GM12878 (cell line): ENCODE results near the gene IGF2R. TPM values are rescaled to one million over a fixed set of nuclear protein-coding genes. Genes with fewer than 3 reads are reported as not detected.

Source experiments
- ATF7 ChIP-seq: fragments of 450-650 bp; IDR thresholded peaks from 2 replicates; pipeline ENCODE4 v1.6.1; 2016; ENCODE audit warnings: low read depth, mild to moderate bottlenecking
- BACH1 ChIP-seq: fragments of 450-650 bp; IDR thresholded peaks from 2 replicates; pipeline ENCODE4 v1.6.1; 2017; ENCODE audit warnings: mild to moderate bottlenecking, borderline replicate concordance
- EGR1 ChIP-seq, 2 experiments: IDR thresholded peaks; 1 replicate in 1 of 2; 2 replicates in 1 of 2; pipeline ENCODE4 v1.6.1; 2011 to 2012; ENCODE audit warnings: low read depth in 2 of 2, low read length in 2 of 2, borderline replicate concordance in 1 of 2, mild to moderate bottlenecking in 1 of 2, moderate library complexity in 1 of 2
- EZH2 ChIP-seq: IDR thresholded peaks from 2 replicates; pipeline ENCODE4 v1.6.1; 2012; ENCODE audit warnings: low read depth, mild to moderate bottlenecking, control low read depth, inconsistent platforms, low read length, borderline replicate concordance; ENCODE audit not compliant: control insufficient read depth
- JUND ChIP-seq: IDR thresholded peaks from 2 replicates; pipeline ENCODE4 v1.6.1; 2012; ENCODE audit warnings: low read depth, mild to moderate bottlenecking, low read length, improper control_type of control experiment, moderate library complexity
- MXI1 ChIP-seq: fragments of 150-350 bp; IDR thresholded peaks from 2 replicates; pipeline ENCODE4 v1.6.1; 2011; ENCODE audit warnings: low read depth, mild to moderate bottlenecking, inconsistent platforms, low read length, improper control_type of control experiment
- NBN ChIP-seq: fragments of 450-650 bp; IDR thresholded peaks from 2 replicates; pipeline ENCODE4 v1.6.1; 2016
- NR2C2 ChIP-seq: IDR thresholded peaks from 2 replicates; pipeline ENCODE4 v1.6.1; 2011; ENCODE audit warnings: borderline replicate concordance, low read depth; ENCODE audit not compliant: control insufficient read depth, insufficient read length
- POLR2AphosphoS5 ChIP-seq: IDR thresholded peaks from 2 replicates; pipeline ENCODE4 v1.6.1; 2011; ENCODE audit warnings: mild to moderate bottlenecking, low read length, inconsistent platforms
- RB1 ChIP-seq: fragments of 450-650 bp; formaldehyde crosslinking; IDR thresholded peaks from 2 replicates; pipeline ENCODE4 v1.6.1; 2017; ENCODE audit warnings: mild to moderate bottlenecking, borderline replicate concordance
- SIN3A ChIP-seq: IDR thresholded peaks from 2 replicates; pipeline ENCODE4 v1.6.1; 2012; ENCODE audit warnings: low read depth, low read length, improper control_type of control experiment
- SRF ChIP-seq, 2 experiments: IDR thresholded peaks; 2 replicates each; pipeline ENCODE4 v1.6.1; 2011; ENCODE audit warnings: low read depth in 2 of 2, low read length in 2 of 2, mild to moderate bottlenecking in 1 of 2, moderate library complexity in 1 of 2
- WRNIP1 ChIP-seq: IDR thresholded peaks from 2 replicates; pipeline ENCODE4 v1.6.1; 2011; ENCODE audit warnings: low read depth, low read length, improper control_type of control experiment, borderline replicate concordance
- polyA plus RNA-seq, 11 experiments: library from polyadenylated mRNA; depleted of rRNA in 4 of 11; unstranded in 6 of 11; stranded (reverse) in 5 of 11; fragments of >200 nt; fragmentation: Nextera tagmentation in 4 of 11; fragmentation: Illumina TruSeq in 1 of 11; extraction: Ambion mirVana in 4 of 11; extraction: Trizol in 1 of 11; gene quantifications; 1 replicate in 1 of 11; 2 replicates in 10 of 11; pipeline versions ENCODE4 v1.2.1 to v1.2.3, GENCODE V29; 2011 to 2016; ENCODE audit warnings: inconsistent platforms in 2 of 11, missing spikeins in 2 of 11, low read depth in 1 of 11
- total RNA-seq, 4 experiments: library from RNA; depleted of rRNA in 3 of 4; stranded (reverse); fragments of >200 nt in 3 of 4; fragmentation: Illumina TruSeq in 1 of 4; extraction: Trizol in 1 of 4; gene quantifications; 2 replicates each; pipeline versions ENCODE4 v1.2.1 to v1.2.3, GENCODE V29; 2013 to 2021
- TF ChIP-seq, protein P1 (sequence below): fragments of 450-650 bp; IDR thresholded peaks from 2 replicates; pipeline ENCODE4 v1.6.1; 2018; ENCODE audit warnings: borderline replicate concordance, mild to moderate bottlenecking; ENCODE audit not compliant: partially characterized antibody
- TF ChIP-seq, protein P2 (sequence below): fragments of 450-650 bp; formaldehyde crosslinking; IDR thresholded peaks from 2 replicates; pipeline ENCODE4 v1.5.0; 2022; ENCODE audit warnings: mild to moderate bottlenecking, missing genetic modification characterization
- TF ChIP-seq, protein P3 (sequence below): IDR thresholded peaks from 2 replicates; pipeline ENCODE4 v1.6.1; 2012; ENCODE audit warnings: improper control_type of control experiment, low read depth, low read length; ENCODE audit not compliant: insufficient replicate concordance

IGF2R gene
- total and polyA plus RNA-seq, 10 of the 15 experiments (the other 5 are each of a cell fraction or from before 2014, with no cell fraction given): 1.00 to 40.1 (median 16.8) TPM

DNA sequence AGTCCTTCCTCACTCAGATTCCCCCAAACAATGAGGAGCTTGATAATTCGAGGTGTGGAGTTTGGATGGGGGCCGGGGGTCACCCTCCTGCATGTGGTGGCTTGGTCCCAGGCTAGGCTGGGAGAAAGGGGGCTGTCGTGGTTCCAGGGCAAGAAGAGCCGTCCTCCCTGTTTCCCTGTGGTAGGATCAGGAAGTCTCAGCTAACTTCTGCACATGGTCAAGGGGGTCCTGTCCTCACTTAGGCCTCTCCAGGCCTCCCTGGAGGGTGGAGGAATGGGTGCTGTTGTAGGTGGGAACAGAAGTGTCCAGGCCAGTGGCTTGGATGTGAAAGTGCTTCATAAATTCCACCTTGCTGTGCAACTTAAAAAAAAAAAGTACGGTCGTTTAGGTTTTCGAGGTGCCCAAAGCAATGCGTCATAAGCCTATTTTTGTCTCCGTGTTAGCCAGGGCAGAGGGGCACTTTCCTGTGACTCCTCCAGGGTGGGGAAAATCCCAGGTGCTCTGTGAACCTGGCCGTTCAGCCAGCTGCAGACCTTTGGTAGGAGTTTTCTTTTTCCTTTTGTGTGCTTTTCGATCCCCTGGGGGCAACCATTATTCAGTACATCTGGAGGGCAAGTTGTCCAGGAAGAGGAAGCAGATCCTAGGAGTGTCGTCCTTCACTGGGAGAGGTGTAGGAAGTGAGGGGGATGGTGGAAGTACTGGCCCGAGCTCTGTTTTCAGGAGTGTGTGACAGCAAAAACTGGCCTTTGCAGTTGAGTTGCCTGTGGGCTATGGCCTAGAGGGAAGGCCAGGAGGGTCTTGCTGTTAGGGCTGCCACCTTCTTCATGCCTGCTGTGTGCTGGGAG lies 9.6 kb downstream of the IGF2R start (continued):
- TF ChIP-seq, protein P1, sequence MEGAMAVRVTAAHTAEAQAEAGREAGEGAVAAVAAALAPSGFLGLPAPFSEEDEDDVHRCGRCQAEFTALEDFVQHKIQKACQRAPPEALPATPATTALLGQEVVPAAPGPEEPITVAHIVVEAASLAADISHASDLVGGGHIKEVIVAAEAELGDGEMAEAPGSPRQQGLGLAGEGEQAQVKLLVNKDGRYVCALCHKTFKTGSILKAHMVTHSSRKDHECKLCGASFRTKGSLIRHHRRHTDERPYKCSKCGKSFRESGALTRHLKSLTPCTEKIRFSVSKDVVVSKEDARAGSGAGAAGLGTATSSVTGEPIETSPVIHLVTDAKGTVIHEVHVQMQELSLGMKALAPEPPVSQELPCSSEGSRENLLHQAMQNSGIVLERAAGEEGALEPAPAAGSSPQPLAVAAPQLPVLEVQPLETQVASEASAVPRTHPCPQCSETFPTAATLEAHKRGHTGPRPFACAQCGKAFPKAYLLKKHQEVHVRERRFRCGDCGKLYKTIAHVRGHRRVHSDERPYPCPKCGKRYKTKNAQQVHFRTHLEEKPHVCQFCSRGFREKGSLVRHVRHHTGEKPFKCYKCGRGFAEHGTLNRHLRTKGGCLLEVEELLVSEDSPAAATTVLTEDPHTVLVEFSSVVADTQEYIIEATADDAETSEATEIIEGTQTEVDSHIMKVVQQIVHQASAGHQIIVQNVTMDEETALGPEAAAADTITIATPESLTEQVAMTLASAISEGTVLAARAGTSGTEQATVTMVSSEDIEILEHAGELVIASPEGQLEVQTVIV: no peak
- TF ChIP-seq NBN (peak; percentile 17; the same call in 1 of the 2 replicates), EGR1 (IDR thresholded peaks at IDR 0.05; ENCODE audit: borderline replicate concordance in 1 of 2, low read depth in 2 of 2, low read length in 2 of 2) (no peak), SIN3A (no peak), ATF7 (peak; percentile 79), SRF (IDR thresholded peaks at IDR 0.05; ENCODE audit: low read depth in 2 of 2, low read length in 2 of 2) (no peak), BACH1 (no peak; the same call in 1 of the 2 replicates), MXI1 (no peak), NR2C2 (no peak), EZH2 (no peak), WRNIP1 (no peak), JUND (0 out of 2 replicates have a peak, but pooled peaks have one; percentile 47), RB1 (no peak), POLR2AphosphoS5 (peak; percentile 23)
- TF ChIP-seq, protein P2, sequence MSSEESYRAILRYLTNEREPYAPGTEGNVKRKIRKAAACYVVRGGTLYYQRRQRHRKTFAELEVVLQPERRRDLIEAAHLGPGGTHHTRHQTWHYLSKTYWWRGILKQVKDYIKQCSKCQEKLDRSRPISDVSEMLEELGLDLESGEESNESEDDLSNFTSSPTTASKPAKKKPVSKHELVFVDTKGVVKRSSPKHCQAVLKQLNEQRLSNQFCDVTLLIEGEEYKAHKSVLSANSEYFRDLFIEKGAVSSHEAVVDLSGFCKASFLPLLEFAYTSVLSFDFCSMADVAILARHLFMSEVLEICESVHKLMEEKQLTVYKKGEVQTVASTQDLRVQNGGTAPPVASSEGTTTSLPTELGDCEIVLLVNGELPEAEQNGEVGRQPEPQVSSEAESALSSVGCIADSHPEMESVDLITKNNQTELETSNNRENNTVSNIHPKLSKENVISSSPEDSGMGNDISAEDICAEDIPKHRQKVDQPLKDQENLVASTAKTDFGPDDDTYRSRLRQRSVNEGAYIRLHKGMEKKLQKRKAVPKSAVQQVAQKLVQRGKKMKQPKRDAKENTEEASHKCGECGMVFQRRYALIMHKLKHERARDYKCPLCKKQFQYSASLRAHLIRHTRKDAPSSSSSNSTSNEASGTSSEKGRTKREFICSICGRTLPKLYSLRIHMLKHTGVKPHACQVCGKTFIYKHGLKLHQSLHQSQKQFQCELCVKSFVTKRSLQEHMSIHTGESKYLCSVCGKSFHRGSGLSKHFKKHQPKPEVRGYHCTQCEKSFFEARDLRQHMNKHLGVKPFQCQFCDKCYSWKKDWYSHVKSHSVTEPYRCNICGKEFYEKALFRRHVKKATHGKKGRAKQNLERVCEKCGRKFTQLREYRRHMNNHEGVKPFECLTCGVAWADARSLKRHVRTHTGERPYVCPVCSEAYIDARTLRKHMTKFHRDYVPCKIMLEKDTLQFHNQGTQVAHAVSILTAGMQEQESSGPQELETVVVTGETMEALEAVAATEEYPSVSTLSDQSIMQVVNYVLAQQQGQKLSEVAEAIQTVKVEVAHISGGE: no peak
- TF ChIP-seq, protein P3, sequence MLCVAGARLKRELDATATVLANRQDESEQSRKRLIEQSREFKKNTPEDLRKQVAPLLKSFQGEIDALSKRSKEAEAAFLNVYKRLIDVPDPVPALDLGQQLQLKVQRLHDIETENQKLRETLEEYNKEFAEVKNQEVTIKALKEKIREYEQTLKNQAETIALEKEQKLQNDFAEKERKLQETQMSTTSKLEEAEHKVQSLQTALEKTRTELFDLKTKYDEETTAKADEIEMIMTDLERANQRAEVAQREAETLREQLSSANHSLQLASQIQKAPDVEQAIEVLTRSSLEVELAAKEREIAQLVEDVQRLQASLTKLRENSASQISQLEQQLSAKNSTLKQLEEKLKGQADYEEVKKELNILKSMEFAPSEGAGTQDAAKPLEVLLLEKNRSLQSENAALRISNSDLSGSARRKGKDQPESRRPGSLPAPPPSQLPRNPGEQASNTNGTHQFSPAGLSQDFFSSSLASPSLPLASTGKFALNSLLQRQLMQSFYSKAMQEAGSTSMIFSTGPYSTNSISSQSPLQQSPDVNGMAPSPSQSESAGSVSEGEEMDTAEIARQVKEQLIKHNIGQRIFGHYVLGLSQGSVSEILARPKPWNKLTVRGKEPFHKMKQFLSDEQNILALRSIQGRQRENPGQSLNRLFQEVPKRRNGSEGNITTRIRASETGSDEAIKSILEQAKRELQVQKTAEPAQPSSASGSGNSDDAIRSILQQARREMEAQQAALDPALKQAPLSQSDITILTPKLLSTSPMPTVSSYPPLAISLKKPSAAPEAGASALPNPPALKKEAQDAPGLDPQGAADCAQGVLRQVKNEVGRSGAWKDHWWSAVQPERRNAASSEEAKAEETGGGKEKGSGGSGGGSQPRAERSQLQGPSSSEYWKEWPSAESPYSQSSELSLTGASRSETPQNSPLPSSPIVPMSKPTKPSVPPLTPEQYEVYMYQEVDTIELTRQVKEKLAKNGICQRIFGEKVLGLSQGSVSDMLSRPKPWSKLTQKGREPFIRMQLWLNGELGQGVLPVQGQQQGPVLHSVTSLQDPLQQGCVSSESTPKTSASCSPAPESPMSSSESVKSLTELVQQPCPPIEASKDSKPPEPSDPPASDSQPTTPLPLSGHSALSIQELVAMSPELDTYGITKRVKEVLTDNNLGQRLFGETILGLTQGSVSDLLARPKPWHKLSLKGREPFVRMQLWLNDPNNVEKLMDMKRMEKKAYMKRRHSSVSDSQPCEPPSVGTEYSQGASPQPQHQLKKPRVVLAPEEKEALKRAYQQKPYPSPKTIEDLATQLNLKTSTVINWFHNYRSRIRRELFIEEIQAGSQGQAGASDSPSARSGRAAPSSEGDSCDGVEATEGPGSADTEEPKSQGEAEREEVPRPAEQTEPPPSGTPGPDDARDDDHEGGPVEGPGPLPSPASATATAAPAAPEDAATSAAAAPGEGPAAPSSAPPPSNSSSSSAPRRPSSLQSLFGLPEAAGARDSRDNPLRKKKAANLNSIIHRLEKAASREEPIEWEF: no peak
